Stimulated activated CD8-positive, alpha-beta memory T cell treated with anti-CD3 and anti-CD28 coated beads, Interleukin-7, amount 100 ng/mL, for 24 hours (primary cell): ENCODE data around the gene SLC1A6.
"Not testable (repeated sequence)": the region's sequence is repeated elsewhere in the genome, so short reads cannot be mapped to it uniquely, and the experiment has no call there.

Experiments
- DNase-seq: peaks from one replicate; pipeline ENCODE4 v3.0.0-alpha.2; 2020; ENCODE audit warnings: low read depth

SLC1A6 gene

DNA sequence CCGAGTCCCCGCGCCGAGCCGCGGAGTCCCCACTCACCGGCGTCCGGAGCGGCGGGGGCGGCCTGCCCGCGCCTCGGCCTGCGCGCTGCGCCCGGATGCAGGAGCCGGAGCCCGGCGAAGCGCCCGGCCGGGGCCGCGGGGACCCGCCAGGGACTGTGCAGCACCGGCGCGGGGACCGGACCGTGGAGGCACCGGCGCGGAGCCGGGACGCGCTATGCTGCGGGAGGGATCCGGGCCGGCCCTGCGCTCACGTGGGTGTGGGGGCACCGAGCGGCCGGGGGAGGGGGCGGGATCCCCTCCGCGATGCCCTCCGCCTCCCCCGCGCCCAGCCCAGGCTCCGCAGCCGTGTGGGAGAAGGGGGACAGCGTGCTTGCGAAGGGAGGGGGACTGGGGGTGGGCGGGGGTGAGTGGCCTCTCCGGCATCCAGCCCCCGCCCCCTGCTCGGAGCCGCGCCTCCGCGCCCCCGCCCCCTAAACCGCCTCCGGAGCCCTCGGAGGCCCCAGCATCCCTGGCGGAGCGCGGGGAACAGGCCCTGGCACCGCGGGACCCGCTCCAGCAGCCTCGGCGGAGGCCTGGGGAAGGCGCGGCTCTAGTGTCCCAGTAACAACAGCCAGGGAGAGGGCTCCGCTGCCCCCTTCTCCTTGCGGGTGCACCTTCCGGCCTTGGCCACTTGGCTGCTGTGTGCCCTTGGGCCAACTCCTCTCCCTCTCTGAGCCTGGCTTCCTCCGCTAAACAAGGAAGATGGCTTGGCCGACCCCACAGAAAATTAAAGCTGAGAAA is at the start of gene SLC1A6:
Gene SLC1A6 (minus strand): TSS at position 389 of the 780 bp plus-strand sequence. CDS start 6,954 bp downstream, outside the sequence.
- no peak for DNase-seq

DNA sequence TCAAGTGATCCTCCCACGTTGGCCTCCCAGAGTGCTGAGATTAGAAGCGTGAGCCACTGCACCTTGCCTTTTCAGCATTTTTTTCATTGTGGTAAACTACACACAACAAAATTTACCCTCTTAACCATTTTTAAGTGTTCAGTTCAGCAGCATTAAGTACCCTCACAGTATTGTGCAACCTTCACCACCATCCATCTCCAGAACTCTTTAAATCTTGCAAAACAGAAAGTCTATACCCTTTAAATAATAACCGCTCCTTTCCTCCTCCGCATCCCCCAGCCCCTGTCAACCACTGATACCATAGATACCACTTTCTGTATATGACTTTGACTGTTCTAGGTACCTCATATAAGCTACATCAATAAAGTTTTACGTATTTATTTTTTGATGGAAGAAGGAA is 48.8 kb upstream of the SLC1A6 start:
- DNase-seq = no peak

- no peak for DNase-seq
Measured at GRCh38 chr19:15025217-15025616, 45.6 kb upstream of the SLC1A6 start.

DNA sequence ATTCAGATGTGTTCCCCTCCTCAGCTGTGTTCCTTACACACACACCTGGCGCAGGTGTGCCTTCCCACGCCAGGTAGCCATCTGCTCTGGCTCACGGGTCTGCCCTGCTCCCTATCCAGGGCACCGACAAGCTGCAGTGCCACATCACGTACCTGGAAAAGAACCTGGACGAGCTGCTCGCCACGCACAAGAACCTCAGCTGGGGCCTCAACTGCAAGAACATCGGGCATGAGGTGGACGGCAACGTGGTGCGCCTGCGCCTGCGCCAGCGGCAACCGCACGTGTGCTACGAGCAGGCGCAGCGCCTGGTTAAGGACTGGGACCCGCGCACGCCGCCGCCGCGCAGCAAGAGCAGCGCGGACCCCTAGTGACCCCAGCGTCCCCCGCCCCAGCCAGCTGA is 43.1 kb upstream of the SLC1A6 start:
- no peak for DNase-seq

- DNase-seq = no peak
Measured at GRCh38 chr19:15021286-15022007, 41.8 kb upstream of the SLC1A6 start.

DNA sequence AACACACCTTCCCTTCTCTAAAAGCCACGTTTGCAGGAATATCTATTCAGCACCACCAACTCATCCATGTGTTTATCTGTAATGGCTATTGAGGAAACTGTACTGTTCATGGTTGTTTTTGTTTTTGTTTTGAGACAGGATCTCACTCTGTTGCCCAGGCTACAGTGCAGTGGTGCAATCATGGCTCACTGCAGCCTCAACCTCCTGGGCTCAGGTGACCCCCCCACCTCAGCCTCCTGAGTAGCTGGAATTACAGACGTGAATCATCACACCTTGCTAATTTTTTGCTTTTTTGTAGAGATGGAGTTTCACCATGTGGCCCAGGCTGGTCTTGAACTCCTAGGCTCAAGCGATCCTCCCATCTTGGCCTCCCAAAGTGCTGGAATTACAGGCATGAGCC is 39.2 kb upstream of the SLC1A6 start:
- DNase-seq = not testable (repeated sequence)

GRCh38 chr19:15015946-15016542 is 36.4 kb upstream of the SLC1A6 start:
- DNase-seq = no peak

GRCh38 chr19:15014579-15014978 is 34.9 kb upstream of the SLC1A6 start:
- no peak for DNase-seq

GRCh38 chr19:15010501-15011300 is 31.0 kb upstream of the SLC1A6 start:
- DNase-seq = no peak

DNA sequence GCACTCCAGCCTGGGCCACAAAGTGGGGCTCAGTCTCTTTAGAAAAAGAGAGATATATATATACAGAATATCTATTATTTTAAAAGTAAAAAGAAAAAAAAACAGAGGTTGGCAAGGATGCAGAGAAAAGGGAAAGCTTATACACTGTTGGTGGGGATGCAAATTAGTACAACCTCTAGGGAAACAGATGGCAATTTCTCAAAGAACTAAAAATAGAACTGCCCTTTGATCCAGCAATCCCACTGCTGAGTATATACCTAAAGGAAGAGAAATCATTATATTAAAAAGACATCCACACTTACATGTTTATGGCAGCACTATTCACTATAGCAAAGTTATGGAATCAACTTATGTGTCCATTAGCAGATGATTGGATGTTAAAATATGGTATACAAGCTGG is 28.6 kb upstream of the SLC1A6 start:
- DNase-seq = no peak

- DNase-seq = no peak
Measured at GRCh38 chr19:14997981-14998380, 18.3 kb upstream of the SLC1A6 start.

DNA sequence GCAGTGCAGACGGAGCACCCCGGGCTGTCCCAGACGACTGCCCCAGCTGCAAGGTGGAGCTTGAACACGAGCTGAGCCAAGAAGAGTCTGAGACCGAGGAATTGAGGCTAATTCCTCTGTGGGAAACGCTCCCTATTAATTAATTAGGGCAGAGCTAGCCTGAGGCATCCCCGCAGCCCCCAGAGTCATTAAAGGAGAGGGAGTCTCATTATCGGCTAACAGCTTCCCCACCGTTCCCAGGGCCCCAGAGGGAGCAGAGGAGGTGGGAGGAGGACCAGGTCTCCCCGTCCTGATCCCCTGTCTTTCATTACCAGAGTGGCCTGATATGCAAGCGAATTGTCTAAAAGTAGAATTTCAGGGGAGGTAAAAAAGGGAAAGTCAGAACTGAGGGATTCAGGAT is 13.1 kb upstream of the SLC1A6 start:
- no peak for DNase-seq

- no peak for DNase-seq
Measured at GRCh38 chr19:14985133-14985532, 5.5 kb upstream of the SLC1A6 start.

GRCh38 chr19:14978161-14978776 is 1.4 kb downstream of the SLC1A6 start:
- no peak for DNase-seq

- DNase-seq = no peak
Measured at GRCh38 chr19:14977128-14977527, 2.5 kb downstream of the SLC1A6 start.

GRCh38 chr19:14974488-14974887 is 5.2 kb downstream of the SLC1A6 start:
- DNase-seq = no peak

DNA sequence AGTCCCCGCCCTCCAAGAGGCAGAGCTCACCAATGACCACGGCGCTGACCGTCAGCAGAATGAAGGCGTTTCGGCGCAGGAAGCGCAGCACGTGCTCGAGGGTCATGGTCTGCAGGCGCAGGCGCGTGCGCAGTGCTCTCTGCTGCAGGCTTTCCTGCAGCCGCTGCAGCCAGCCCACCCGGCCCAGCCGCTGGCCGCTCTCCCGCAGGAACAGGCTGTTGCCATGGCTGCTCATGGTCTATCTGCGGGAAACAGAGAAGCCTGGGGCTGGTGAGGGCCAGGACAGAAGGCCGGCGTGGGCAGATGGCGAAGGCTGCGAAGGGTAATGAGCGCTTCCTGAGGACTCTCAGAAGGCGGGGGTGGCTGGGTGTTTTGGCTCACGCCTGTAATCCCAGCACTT is 7.0 kb downstream of the SLC1A6 start:
- DNase-seq = no peak

DNA sequence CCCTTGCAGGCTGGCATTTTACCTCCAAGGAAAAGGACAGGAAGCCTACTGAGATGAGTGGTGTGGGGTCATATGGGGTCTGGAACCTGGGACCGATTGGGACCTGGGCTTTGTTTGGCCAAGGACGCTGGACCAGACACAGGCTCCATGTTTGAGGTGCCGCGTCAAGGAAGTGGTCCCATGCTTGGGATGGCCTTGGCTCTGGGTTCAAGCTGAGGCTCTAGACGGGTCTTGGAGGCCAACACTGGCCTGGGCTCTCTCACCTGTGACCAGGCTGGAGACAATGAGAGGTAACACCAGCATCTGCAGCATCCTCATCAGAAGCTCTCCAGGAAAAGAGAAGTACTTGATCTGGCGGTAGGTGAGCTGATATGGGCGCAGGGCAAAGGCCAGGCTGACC is 8.2 kb downstream of the SLC1A6 start:
- no peak for DNase-seq

DNA sequence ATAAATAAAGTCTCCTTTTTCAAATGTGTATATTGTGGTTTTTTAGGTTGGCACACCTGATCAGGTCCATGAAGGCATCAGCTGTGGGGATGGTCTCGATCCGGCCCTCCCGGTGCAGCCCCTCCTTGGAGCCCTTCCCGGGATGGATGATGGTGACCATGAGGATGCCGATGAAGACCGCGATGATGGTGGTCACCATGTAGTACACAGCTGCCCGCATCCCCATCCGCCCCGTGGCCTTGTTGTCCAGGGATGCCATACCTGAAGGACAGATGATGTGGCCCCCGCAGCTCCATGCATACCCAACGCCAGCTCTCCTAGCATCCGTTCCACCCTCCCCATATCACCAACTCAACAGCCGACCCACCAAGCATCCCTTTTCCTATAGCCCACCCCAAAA is 11.4 kb downstream of the SLC1A6 start:
- DNase-seq = no peak

GRCh38 chr19:14961956-14962685 is 17.5 kb downstream of the SLC1A6 start:
- DNase-seq = no peak

GRCh38 chr19:14959263-14959662 is 20.4 kb downstream of the SLC1A6 start:
- DNase-seq = no peak
